Neural crest cell (in vitro differentiated cells): ENCODE measurements around the gene TIAM1. TPM values are rescaled to one million over a fixed set of nuclear protein-coding genes. Genes with fewer than 3 reads are reported as not detected.

Experiments
- DNase-seq: peaks from one replicate; pipeline ENCODE4 v3.0.0; 2021; ENCODE audit warnings: low read depth, mixed read lengths, low spot score
- H3K27ac Mint-ChIP-seq: one replicate; pipeline ENCODE4 v1.8.0; 2021; ENCODE audit warnings: mild to moderate bottlenecking, mixed read lengths; ENCODE audit not compliant: unreplicated experiment
- H3K27me3 Mint-ChIP-seq: 2 replicates; pipeline ENCODE4 v1.8.0; 2021; ENCODE audit warnings: low read depth, mild to moderate bottlenecking, mixed read lengths
- H3K36me3 Mint-ChIP-seq: 2 replicates; pipeline ENCODE4 v1.8.0; 2021; ENCODE audit warnings: low read depth, mild to moderate bottlenecking, mixed read lengths
- H3K4me1 Mint-ChIP-seq: 2 replicates; pipeline ENCODE4 v1.8.0; 2021; ENCODE audit warnings: mixed read lengths
- H3K4me3 Mint-ChIP-seq: one replicate; pipeline ENCODE4 v1.8.0; 2021; ENCODE audit warnings: mild to moderate bottlenecking, mixed read lengths
- H3K9me3 Mint-ChIP-seq: 2 replicates; pipeline ENCODE4 v1.8.0; 2021; ENCODE audit warnings: mixed read lengths
- CTCF ChIP-seq: fragments of 200-600 bp; sonication (generic); conservative IDR thresholded peaks from 2 replicates; pipeline ENCODE4 v1.5.0; 2021; ENCODE audit warnings: antibody characterized with exemption, mild to moderate bottlenecking
- total RNA-seq: library from RNA; stranded (reverse); gene quantifications from 2 replicates; pipeline ENCODE4 v1.2.1, GENCODE V29; 2021

The TIAM1 gene
- total RNA-seq, 1 donor from 2014 or later: 53.6 TPM

GRCh38 chr21:31099122-31099521 is 244.9 kb downstream of the TIAM1 start:
- no peak for TF ChIP-seq CTCF
- H3K27ac Mint-ChIP-seq: no peak overlapping the region
- peaks cover 3% of the 10 kb centered on the region for H3K27me3 Mint-ChIP-seq

GRCh38 chr21:31098576-31099005 is 245.5 kb downstream of the TIAM1 start:
- H3K9me3 Mint-ChIP-seq: peaks cover 5% of the 10 kb centered on the region

More at GRCh38 chr21:31099122-31099521, 244.9 kb downstream of the TIAM1 start:
- Mint-ChIP-seq H3K4me1 (peaks cover 5% of the 10 kb centered on the region), H3K9me3 (peaks cover 5% of the 10 kb centered on the region), H3K36me3 (peaks cover 5% of the 10 kb centered on the region), H3K4me3 (no peak overlapping the region)
- no peak for DNase-seq

GRCh38 chr21:31092832-31093625 is 251.0 kb downstream of the TIAM1 start:
- no peak for TF ChIP-seq CTCF
- Mint-ChIP-seq H3K4me1 (no peaks in the 10 kb centered on the region), H3K27ac (no peak overlapping the region), H3K36me3 (peaks cover 5% of the 10 kb centered on the region), H3K4me3 (no peak overlapping the region), H3K9me3 (peaks cover 5% of the 10 kb centered on the region), H3K27me3 (peaks cover 2% of the 10 kb centered on the region)
- no peak for DNase-seq

More at GRCh38 chr21:31098576-31099005, 245.5 kb downstream of the TIAM1 start:
- TF ChIP-seq CTCF: peak; percentile 93
- no peak overlapping the region for H3K4me3 Mint-ChIP-seq
- peak overlapping the region; percentile 62 for H3K27ac Mint-ChIP-seq
- peaks cover 5% of the 10 kb centered on the region for H3K4me1 Mint-ChIP-seq
- H3K36me3 Mint-ChIP-seq: peaks cover 5% of the 10 kb centered on the region
- peaks cover 3% of the 10 kb centered on the region for H3K27me3 Mint-ChIP-seq
- DNase-seq: peak; percentile 78

- peaks cover 3% of the 10 kb centered on the region for H3K4me1 Mint-ChIP-seq
- no peak overlapping the region for H3K27ac Mint-ChIP-seq
- no peak for TF ChIP-seq CTCF
- peaks cover 2% of the 10 kb centered on the region for H3K27me3 Mint-ChIP-seq
- peaks cover 5% of the 10 kb centered on the region for H3K36me3 Mint-ChIP-seq
- peaks cover 5% of the 10 kb centered on the region for H3K9me3 Mint-ChIP-seq
- DNase-seq: no peak
- no peak overlapping the region for H3K4me3 Mint-ChIP-seq
Measured at GRCh38 chr21:31090376-31090775, 253.7 kb downstream of the TIAM1 start.

GRCh38 chr21:31088474-31088751 is 255.6 kb downstream of the TIAM1 start:
- DNase-seq: no peak
- H3K27ac Mint-ChIP-seq: no peak overlapping the region
- no peaks in the 10 kb centered on the region for H3K36me3 Mint-ChIP-seq
- TF ChIP-seq CTCF: no peak
- peaks cover 2% of the 10 kb centered on the region for H3K27me3 Mint-ChIP-seq
- peaks cover 3% of the 10 kb centered on the region for H3K4me1 Mint-ChIP-seq
- H3K9me3 Mint-ChIP-seq: no peaks in the 10 kb centered on the region
- no peak overlapping the region for H3K4me3 Mint-ChIP-seq
